HG03064 (cell line): Measurements from ENCODE around the gene CA7.
"Not testable (repeated sequence)": the region's sequence is repeated elsewhere in the genome, so short reads cannot be mapped to it uniquely, and the experiment has no call there.

ENCODE experiments used
- ATAC-seq: cut with Tn5 transposase; IDR thresholded peaks from one replicate; pipeline ENCODE4 v1.9.1; 2021; ENCODE audit warnings: low read depth; ENCODE audit not compliant: unreplicated experiment

CA7 gene

GRCh38 chr16:66845791-66846221 is 1.6 kb downstream of the CA7 start:
- no peak for ATAC-seq

DNA sequence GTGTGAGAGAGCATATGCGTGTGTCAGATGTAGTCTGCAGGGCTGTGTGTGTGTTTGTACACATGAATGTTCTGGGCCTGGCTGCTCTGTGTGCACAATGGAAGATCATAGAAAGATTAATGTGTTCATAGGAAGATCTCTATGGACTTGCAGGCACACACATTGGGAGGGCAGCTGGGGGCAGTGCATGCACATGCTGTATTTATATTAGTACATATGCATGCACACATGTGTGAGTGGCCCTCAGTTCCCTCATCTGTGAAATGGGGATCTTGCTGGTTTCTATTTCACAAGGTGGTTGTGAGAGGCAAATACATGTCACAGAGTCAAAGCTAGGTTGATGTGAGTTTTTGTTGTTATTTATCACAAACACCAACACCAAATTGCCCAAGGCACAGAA is 2.1 kb downstream of the CA7 start:
- ATAC-seq = no peak

- no peak for ATAC-seq
Measured at GRCh38 chr16:66846831-66847230, 2.6 kb downstream of the CA7 start.

DNA sequence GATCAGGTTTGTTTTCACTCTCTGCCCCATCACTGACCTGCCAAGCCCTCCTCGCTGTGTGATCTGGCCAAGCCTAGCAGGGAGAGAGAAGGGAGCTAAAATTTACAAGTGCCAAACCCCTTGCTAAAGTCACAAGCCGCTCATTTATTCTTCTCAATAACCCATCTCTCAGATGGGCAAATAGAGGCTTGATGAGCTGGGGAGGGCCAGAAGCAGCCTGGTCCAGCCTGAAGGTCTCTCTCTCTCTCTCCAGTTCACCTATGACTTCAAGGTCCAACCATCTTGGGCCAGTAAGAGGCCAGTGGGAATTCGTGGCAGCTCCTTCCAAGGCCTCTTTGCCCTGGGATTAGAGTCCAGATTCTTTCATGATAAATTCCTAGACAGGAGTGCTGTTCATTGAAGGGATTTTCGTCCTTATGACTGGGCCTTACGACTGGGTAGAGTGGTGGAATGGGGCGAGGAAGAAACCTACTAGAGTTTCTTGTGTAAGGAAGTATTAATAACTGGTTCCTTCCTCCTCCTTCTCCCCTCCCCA is 3.4 kb downstream of the CA7 start:
- ATAC-seq = no peak

GRCh38 chr16:66848172-66848571 is 4.0 kb downstream of the CA7 start:
- no peak for ATAC-seq

GRCh38 chr16:66849021-66849420 is 4.8 kb downstream of the CA7 start:
- ATAC-seq = no peak

GRCh38 chr16:66849549-66849948 is 5.3 kb downstream of the CA7 start:
- no peak for ATAC-seq

GRCh38 chr16:66850115-66850815 is 6.1 kb downstream of the CA7 start:
- no peak for ATAC-seq

DNA sequence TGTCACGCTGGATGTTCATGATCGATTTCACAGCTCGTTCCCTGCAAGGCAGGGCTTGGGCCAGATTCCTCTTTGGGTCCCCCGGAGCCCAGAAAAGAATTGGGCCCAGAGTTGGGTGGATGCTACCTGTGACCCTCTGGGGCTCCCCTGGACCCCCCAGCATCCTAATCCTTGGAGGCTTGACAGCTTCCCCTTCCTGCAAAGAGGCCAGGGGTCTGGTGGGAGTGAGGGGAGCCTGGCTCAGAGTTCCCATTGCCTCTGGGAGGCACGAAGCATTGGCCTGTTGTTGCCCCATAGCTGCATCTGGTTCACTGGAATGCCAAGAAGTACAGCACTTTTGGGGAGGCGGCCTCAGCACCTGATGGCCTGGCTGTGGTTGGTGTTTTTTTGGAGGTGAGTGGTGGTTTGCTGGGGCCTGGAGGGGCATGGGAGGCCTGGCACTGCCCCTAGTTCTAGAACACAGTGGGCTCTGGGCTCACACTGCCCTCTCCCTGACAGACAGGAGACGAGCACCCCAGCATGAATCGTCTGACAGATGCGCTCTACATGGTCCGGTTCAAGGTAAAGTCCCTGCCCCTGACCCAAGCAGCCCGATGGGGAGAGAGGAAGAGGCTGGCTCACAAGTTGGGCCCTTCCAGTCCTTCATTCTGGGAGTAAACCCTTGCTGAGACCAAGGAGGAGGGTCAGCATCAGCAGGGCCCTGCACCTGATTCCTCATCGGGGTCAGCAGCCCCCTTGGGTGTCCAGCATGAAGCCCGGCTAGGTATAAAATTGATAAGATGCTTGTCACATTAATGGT is 7.2 kb downstream of the CA7 start:
- ATAC-seq = no peak

- no peak for ATAC-seq
Measured at GRCh38 chr16:66853261-66854139, 9.3 kb downstream of the CA7 start.

GRCh38 chr16:66856184-66856730 is 12.0 kb downstream of the CA7 start:
- no peak for ATAC-seq

- no peak for ATAC-seq
Measured at GRCh38 chr16:66856801-66857200, 12.6 kb downstream of the CA7 start.

GRCh38 chr16:66857437-66857836 is 13.2 kb downstream of the CA7 start:
- ATAC-seq = no peak

GRCh38 chr16:66858740-66859396 is 14.7 kb downstream of the CA7 start:
- no peak for ATAC-seq

- no peak for ATAC-seq
Measured at GRCh38 chr16:66859397-66860068, 15.3 kb downstream of the CA7 start.

- ATAC-seq = no peak
Measured at GRCh38 chr16:66862023-66862520, 17.9 kb downstream of the CA7 start.

GRCh38 chr16:66863707-66864106 is 19.5 kb downstream of the CA7 start:
- no peak for ATAC-seq

GRCh38 chr16:66869424-66869823 is 25.2 kb downstream of the CA7 start:
- ATAC-seq = no peak

DNA sequence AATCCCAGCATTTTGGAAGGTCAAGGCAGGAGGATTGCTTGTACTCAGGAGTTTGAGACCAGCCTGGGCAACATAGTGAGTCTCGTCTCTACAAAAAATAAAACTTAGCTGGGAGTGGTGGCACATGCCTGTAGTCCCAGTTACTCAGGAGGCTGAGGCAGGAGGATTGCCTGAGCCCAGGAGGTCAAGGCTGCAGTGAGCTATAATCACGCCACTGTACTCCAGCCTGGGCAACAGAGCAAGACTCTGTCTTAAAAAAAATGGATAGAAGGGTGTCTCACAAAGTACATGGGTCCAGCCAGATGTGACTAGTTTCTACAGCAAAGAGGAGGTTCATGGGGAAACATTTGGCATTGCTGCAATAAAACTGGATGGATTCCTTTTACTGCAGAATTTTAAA is 27.1 kb downstream of the CA7 start:
- ATAC-seq = not testable (repeated sequence)
